Activated B cell treated with CpG ODN at 0.5 μM for 24 hours (primary cell): Measurements from ENCODE around the gene DUS2. TPM values are rescaled to one million over a fixed set of nuclear protein-coding genes. Genes with fewer than 3 reads are reported as not detected.

ENCODE experiments used
- ATAC-seq: fragments of 200-7000 bp; cut with Tn5 transposase; one replicate; pipeline ENCODE4 v1.10.0; 2021; ENCODE audit warnings: low read depth, mild to moderate bottlenecking, moderate library complexity
- CTCF ChIA-PET: fragments of 350-600 bp; sonication (Branson Sonifier 250); formaldehyde crosslinking; loops from one replicate; lab custom pipeline; 2021; ENCODE audit warnings: antibody characterized with exemption; lab: Charles Lee
- POLR2A ChIA-PET: fragments of 350-600 bp; sonication (Branson Sonifier 250); formaldehyde crosslinking; loops from one replicate; lab custom pipeline; 2021; ENCODE audit warnings: antibody characterized with exemption; lab: Charles Lee
- DNase-seq: peaks from one replicate; pipeline ENCODE4 v3.0.0; 2022
- H3K27ac Mint-ChIP-seq: one replicate; pipeline ENCODE4 v1.8.0; 2020; ENCODE audit warnings: mixed read lengths
- H3K27me3 Mint-ChIP-seq: one replicate; pipeline ENCODE4 v1.8.0; 2021; ENCODE audit warnings: mixed read lengths
- H3K36me3 Mint-ChIP-seq: one replicate; pipeline ENCODE4 v1.8.0; 2021; ENCODE audit warnings: low read depth, mixed read lengths
- H3K4me1 Mint-ChIP-seq: one replicate; pipeline ENCODE4 v1.8.0; 2021; ENCODE audit warnings: mixed read lengths
- H3K4me3 Mint-ChIP-seq: one replicate; pipeline ENCODE4 v1.8.0; 2020; ENCODE audit warnings: mild to moderate bottlenecking, mixed read lengths
- H3K9me3 Mint-ChIP-seq: one replicate; pipeline ENCODE4 v1.8.0; 2020; ENCODE audit warnings: mixed read lengths
- CTCF ChIP-seq: fragments of 200-600 bp; IDR thresholded peaks from one replicate; pipeline ENCODE4 v1.8.0; 2022; ENCODE audit warnings: antibody characterized with exemption, mild to moderate bottlenecking
- intact Hi-C: fragments of 100-400 bp; cut with micrococcal nuclease; formaldehyde crosslinking; loops from one replicate; pipeline ENCODE4 v1.15.1; 2024
- total RNA-seq: library from RNA; stranded (reverse); gene quantifications from 2 replicates; pipeline ENCODE4 v1.2.3, GENCODE V29; 2022

DUS2 gene
- total RNA-seq, 1 donor from 2014 or later = 62.0 TPM

GRCh38 chr16:68086860-68087268, 63.8 kb downstream of the DUS2 start:
- Mint-ChIP-seq H3K4me1 (peaks cover 77% of the 10 kb centered on the region), H3K9me3 (no peaks in the 10 kb centered on the region), H3K4me3 (peak overlapping the region; percentile 98), H3K27ac (peak overlapping the region; percentile 97), H3K27me3 (no peaks in the 10 kb centered on the region), H3K36me3 (peaks cover 10% of the 10 kb centered on the region)
- ChIA-PET CTCF (interaction anchor here (1.4 kb wide), 2 partner anchors 21 to 30 kb away, joined by 3 to 4 read pairs; no protein-coding TSS in a partner anchor), POLR2A (interaction anchor here (0.5 to 6.1 kb wide), 3 partner anchors 15 to 306 kb away, joined by 3 to 211 read pairs (median 7); no protein-coding TSS in a partner anchor)
- no peak for TF ChIP-seq CTCF
- intact Hi-C loops = loop anchor here (10.0 kb wide), 1 partner anchor 1478 kb away; the partner anchor contains the start of gene NFAT5
- no peak for DNase-seq
- ATAC-seq = no peak

GRCh38 chr16:68087688-68088087, 64.6 kb downstream of the DUS2 start:
- ATAC-seq = no peak
- Mint-ChIP-seq H3K27me3 (no peaks in the 10 kb centered on the region), H3K27ac (peak overlapping the region; percentile 65), H3K36me3 (peaks cover 8% of the 10 kb centered on the region), H3K9me3 (no peaks in the 10 kb centered on the region), H3K4me1 (peaks cover 75% of the 10 kb centered on the region), H3K4me3 (peak overlapping the region; percentile 59)
- TF ChIP-seq CTCF = no peak
- POLR2A ChIA-PET = interaction anchor here (1.3 to 6.1 kb wide), 2 partner anchors 13 to 15 kb away, joined by 5 to 211 read pairs; no protein-coding TSS in a partner anchor
- intact Hi-C loops = loop anchor here (10.0 kb wide), 1 partner anchor 1477 kb away; the partner anchor contains the start of gene NFAT5
- CTCF ChIA-PET = interaction anchor here (1.4 kb wide), 1 partner anchor 22 kb away, joined by 4 read pairs; no protein-coding TSS in a partner anchor
- no peak for DNase-seq

- Mint-ChIP-seq H3K36me3 (peaks cover 7% of the 10 kb centered on the region), H3K9me3 (no peaks in the 10 kb centered on the region), H3K27me3 (no peaks in the 10 kb centered on the region), H3K27ac (peak overlapping the region; percentile 82), H3K4me1 (peaks cover 74% of the 10 kb centered on the region), H3K4me3 (peak overlapping the region; percentile 59)
- POLR2A ChIA-PET = interaction anchor here (0.5 to 1.3 kb wide), 2 partner anchors 14 to 24 kb away, joined by 3 to 5 read pairs; no protein-coding TSS in a partner anchor
- no peak for ATAC-seq
- TF ChIP-seq CTCF = no peak
- intact Hi-C loops = loop anchor here (10.0 kb wide), 1 partner anchor 1476 kb away; the partner anchor contains the start of gene NFAT5
- CTCF ChIA-PET = interaction anchor here (1.0 kb wide), 1 partner anchor 205 kb away, joined by 3 read pairs; no protein-coding TSS in a partner anchor
- no peak for DNase-seq
Observed at GRCh38 chr16:68088130-68088972, 65.3 kb downstream of the DUS2 start.

- ChIA-PET CTCF (interaction anchor here (1.0 kb wide), 1 partner anchor 205 kb away, joined by 3 read pairs; no protein-coding TSS in a partner anchor), POLR2A (interaction anchor here (0.5 to 1.3 kb wide), 2 partner anchors 14 to 23 kb away, joined by 3 to 5 read pairs; no protein-coding TSS in a partner anchor)
- Mint-ChIP-seq H3K27ac (peak overlapping the region; percentile 82), H3K27me3 (no peaks in the 10 kb centered on the region), H3K36me3 (peaks cover 6% of the 10 kb centered on the region), H3K9me3 (no peaks in the 10 kb centered on the region), H3K4me1 (peaks cover 74% of the 10 kb centered on the region), H3K4me3 (peak overlapping the region; percentile 53)
- no peak for TF ChIP-seq CTCF
- no peak for ATAC-seq
- no peak for DNase-seq
- intact Hi-C loops = loop anchor here (10.0 kb wide), 1 partner anchor 1476 kb away; the partner anchor contains the start of gene NFAT5
Observed at GRCh38 chr16:68089067-68089466, 66.0 kb downstream of the DUS2 start.
